Stimulated activated CD8-positive, alpha-beta memory T cell treated with anti-CD3 and anti-CD28 coated beads, Interleukin-4, amount 100 ng/mL, for 48 hours (primary cell): ENCODE data around the gene PRPF19.
A peak's percentile ranks its signal among the peaks of the same experiment; 100 is the strongest.

Experiments
- DNase-seq: peaks from one replicate; pipeline ENCODE4 v3.0.0-alpha.2; 2020

PRPF19 gene

DNA sequence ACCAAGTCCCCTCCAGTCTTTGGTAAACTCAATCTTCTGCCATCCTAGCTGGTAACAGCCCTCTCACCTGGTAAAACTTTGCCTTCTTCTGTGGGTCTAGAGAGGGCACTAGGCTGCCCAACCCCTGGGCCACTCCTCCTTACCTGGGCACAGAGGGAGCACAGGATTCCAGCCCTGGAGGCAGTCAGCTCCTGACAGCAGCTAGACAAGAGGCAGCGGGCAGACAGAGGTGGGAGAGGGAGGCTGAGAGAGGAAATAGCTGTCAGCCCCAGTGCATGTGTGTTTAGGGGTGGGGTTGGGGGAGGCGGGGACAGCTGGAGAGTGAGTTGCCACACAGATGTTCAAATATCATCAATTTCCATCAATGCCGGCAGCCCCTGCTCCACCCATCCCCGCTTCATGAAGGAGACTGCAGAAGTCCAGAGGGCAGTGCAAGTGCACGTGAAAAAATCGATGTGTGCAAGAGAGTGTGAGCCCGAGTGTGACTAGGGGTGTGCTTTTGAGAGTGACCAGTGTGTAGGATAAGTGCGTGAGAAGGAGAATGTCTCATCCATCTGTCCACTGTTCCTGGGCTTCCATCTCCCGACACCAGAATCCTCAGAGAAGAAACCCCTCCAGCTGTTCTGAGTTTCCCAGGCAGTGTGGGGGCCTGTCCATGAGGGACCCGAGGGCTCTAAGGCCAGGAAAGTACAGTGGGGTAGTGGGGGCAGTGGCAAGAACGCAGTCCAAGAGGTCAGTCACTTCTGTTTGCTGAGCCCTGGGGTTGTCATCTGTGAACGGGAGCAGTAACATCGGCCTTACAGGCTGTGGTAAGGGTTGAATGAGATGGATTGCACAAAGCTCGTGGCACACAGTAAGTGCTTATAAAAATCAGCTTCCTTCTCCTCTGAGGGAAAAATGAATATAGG is 50.4 kb downstream of the PRPF19 start, which contains the start of gene PTGDR2:
Gene PTGDR2 (minus strand): TSS at position 225 of the 908 bp plus-strand sequence. CDS start 2,228 bp downstream, outside the sequence.
- DNase-seq: no peak

DNA sequence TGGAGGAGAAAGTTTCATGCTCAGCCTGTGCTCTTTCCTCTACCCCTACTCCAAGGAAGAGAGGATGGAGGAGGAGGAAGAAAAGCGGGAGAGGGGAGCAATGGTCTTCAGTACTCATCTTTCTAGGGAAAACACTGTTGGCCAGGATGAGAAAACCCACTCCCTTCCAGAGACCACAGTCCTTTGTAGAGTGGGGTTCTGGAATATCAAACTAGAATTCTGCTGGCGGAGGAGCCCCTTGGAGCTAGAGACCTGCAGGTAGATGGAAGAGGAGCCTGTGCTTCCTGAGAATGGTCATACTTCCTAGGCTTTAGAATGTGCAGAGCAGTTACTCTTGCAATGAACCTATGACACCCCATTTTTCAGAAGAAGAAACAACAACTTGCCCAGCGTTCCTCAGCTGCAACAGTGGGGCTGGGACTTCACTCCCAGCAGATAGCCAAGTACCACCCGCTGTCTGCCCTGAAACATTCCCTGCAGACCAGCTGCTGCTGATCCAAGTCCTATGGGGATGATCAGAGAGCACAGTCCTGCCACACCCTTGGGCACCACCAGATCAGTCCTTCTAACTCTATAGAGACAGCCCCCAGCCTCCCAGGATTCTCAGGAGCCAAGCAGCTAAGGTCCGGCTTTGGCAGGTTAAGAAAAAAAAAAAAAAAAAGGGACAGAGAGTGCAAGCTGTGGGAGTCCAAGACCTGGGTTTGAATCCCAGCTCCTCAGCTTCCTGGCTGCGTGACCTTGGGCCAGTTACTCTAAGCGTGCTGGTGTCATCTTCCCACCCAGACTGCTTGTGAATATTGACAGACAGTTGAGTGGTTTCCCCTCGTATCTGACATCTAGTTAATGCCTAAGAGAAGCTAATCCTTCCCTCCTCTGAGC is 51.3 kb downstream of the PRPF19 start:
- no peak for DNase-seq

DNA sequence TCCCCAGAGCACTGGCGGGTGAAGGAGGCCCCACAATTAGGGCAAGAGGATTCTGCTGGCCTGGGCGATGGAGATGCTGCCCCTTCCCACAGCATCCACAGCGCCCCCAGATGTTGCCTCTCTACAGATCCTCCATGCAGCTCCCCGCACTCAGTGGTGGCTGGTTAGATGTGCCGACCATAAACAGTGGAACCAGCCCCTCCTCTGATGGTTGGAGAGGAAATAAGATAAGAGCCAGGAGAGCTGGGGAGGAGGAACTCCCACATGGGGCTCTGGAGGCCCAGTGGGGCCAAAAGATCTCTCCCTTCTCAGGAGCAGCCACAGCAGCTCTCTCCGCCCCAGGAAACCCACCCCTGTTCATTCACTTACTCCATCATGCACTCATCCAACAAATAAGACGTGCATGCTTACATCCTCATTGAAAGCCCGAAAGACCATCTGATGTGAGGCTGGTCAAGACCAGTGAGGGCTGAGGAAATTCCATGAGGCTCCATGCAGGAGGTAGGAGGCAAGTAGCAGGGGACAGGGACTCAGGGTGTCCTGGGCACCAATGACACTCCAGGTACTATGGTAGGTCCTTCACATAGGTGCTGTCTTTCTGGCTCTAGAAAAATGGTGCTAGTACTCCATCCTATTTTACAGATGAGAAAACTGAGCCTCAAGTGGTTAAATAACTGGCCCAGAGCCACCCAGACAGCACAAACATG is 52.1 kb downstream of the PRPF19 start:
- DNase-seq: no peak

DNA sequence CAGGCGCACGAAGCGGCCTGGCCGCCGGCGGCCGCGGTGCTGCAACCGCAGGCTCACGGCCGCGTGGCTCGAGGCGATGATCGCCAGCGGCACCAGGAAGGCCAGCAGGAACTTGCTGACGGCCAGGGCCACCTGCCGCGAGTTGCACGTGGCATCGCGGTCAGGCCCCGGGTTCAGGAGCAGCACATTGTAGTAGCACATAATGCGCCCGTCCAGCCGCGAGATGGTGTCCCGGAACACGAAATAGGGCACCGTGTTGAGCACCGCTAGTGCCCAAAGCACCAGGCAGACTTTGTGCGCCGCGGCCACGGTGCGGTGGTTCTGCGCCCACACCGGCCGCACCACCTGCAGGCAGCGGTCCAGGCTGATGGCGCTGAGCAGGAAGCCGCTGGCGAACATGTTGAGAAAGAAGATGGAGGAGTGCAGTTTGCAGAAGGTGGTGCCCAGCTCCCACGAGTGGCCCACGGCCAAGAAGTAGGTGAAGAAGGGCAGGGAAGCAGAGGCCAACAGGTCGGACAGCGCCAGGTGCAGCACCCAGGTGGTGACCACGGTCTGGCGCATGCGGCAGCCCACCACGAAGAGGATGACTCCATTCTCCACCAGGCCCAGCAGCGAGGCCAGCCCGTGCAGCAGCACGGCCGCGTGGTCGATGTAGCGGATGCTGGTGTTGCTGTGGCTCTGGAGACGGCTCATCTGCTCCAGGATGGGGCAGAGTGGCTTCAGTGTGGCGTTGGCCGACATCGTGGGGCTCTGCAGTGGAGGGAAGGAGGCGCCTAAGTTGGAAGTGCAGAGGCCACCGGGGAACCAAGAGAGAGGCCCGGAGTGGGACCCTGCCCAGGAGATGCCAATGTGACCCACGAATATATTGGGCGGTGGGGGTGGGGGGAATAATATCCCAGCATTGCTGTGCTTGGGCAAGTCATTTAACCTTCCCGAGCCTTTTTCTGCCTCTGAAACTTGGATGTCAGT is 53.1 kb downstream of the PRPF19 start:
- DNase-seq: no peak

DNA sequence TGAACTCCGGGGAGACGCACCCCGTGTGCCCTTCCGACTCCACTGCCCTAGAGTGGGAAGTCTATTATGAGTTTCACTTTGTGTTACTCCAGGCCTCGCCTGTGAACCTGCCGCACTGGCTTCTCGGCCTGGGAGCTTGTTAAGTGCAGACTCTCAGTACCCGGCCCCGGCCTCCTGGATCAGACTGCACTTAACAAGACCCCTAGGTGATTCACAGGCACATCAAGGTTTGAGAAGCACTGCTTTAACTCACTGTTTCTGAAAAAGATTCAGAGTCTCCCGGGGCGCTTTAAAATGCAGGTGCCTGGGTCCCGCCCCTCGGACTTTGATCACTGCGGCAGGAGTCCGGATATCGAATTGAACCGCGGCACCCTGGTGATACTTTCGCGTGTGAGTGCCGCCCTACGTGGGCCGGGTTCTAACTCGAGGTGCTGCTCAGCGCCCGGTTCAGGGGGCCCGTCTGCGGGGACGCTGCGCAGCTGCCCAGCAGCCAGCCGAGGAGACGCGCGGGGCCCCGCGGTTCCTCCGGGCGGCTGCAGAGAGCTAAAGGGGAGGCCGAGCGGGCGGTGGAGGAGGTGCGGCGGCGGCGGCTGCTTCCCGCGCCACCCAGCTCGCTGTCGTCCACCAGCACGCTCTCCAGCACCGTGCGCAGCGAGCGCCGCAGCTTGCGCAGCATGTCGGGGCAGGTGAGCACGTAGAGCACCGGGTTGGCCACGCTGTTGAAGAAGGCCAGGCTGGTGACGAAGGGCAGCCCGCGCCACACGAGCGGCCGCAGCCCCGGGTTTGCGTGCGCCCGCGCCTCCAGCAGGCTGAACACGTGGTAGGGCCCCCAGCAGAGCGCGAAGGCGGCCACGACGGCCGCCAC is 54.0 kb downstream of the PRPF19 start:
- DNase-seq: no peak

DNA sequence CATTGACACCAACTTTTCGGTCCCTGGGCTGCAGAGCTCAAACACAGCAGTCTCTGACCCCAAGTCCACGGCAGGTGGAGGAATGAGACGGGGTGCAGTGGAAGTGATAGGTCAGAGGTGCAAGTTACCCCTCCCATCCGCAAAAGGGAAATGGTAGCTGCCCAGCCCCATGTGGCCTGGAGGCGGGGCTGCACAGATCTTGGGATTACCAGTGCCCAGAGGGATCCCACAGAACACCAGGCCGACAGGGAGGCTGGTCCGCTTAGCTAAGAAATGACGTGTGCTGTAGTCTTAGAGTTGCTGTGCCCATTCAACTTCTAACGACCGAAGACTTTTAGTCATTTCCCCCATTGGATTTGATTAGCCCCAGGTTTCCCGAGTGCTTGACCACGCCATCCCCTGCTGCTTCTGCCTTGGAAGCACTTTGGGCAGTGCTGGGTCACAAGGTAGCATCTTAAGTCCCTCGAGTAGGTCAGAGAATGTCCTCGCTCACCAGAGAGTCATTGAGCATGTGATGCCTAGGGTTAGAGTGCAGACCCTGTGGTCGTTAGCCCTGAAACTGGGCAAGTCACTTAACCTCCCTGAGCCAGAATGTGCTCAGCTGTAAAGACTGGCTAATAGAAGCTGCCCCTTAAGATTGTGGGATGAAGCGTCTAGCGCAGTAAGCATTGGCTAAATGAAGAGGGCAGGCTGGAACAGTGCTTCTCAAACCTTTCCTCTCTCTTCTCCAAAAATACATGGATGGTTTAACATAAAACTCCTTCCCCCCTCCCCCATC is 54.9 kb downstream of the PRPF19 start:
- no peak for DNase-seq

DNA sequence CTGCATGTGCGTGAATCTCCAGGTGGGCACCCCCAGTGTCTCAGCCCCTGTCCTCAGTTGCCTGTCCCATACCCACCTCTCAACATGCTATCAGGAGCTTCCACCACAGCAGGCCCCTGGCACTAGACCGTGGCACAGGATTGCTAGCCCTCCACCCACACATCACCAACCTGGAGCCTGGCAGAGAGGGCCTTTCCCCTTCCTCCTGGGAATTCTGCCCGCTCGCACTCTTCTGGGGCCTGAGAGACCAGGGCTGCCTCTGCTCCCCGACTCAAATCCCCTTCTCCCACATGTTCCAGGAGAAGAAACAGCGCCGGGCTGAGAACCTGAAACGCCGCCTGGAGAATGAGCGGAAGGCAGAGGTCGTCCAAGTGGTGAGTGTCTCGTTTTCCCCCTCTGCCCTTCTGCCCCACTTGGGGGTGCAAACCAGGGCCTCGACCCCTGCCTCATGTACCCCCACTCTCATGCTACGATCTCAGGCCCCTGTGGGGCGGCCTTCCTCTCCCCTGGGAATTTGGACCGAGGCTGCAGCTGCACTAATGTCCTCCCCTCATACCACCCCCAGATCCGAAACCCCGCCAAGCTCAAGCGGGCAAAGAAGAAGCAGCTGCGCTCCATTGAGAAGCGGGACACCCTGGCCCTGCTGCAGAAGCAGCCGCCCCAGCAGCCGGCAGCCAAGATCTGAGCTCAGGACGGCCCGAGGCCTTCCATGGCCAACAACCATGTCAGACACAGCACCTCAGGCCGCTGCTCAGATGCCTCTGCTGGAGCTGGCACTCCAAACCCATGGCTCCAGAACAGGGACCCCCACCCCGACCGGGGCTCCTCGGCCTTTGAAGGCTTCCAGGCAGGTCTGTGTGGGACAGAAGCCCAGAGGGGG is 56.5 kb downstream of the PRPF19 start:
- DNase-seq: no peak

DNA sequence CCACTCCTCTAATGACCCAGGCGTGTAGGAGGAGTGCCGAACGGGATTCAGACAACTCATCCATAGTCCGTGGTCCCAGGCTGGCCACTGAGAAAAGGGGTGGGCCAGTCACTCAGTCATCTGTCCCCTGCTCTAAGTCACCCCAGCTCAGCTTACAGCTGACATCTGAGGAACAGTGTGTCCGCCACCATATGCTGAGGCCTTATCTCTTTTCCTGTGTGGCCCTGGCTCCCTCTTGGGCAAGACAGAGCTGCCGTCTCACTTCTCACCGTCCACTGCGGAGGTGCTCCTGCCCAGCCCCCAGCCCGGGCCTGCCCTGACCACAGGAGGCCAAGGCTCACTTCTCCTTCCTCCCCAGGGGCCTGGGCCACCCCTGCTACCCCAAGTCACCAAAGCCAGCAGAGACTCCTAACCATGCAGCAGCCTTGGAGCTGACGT is 57.7 kb downstream of the PRPF19 start:
- no peak for DNase-seq

DNA sequence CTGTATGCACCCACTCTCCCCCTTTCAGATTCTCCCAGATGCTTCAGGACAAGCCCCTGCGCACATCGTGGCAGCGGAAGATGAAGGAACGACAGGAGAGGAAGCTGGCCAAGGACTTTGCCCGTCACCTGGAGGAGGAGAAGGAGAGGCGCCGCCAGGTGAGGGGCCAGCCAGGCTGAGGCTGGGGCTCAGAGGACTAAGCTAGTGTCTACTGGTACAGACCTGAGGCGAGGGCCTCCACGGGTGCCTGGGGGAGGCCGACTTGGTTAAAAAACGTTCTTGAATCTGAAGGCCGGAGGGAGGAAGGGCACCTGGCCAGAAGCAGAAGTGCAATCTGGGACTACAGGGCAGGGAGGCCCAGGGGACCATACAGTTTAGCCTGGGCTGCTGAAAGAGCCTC is 58.5 kb downstream of the PRPF19 start:
- DNase-seq: no peak

DNA sequence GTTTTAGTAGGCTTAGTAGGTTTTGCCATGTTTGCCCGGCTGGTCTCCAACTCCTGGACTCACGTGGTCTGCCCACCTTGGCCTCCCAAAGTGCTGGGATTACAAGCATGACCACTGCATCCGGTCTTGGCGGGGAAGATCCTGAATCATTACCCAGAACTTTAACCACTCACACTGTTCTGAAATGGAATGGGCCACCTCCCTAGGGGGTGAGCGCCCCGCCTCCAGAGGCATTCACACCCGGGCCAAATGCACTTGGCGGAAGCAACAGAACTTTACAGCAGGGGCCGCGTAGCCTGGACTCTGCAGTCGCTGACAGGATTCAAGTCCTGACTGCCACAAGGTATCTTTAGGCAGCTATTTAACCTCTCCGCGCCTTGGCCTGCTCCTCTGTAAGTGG is 59.1 kb downstream of the PRPF19 start:
- no peak for DNase-seq

DNA sequence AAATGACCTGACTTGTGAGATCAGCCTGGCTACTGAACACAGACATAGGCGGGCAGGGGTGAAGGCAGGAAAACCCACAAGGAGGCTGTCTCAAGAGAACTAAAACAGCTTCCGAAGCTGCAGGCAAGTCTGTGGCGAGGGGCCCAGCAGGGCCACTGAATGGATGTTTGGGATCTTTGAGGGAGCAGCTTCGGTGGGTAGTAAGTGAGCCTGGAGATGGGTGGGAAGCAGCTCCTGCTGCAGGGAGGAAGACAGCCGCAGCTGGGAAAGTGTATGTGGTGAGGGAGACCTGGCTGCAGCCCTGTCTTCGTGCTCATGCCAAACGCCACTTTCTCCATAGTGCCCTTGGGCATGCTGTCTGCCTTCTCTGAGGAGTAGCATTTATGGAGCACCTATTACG is 61.0 kb downstream of the PRPF19 start:
- DNase-seq: no peak

DNA sequence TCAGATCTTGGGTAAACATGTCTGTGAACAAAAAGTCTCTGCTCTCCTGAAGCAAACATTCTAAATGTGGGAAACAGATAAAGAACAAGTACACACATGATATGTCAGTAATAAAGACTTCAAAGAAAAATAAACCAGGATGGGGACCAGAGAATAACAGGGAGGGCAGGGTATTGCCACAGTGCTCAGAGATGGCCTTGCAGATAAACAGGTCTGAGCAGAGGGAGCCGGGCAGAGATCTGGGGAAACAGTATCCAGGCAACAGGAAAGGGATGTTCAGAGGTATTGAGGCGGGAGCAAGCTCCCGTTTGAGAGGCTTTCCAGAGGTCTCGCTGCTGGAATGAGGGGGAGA is 61.5 kb downstream of the PRPF19 start:
- no peak for DNase-seq

DNA sequence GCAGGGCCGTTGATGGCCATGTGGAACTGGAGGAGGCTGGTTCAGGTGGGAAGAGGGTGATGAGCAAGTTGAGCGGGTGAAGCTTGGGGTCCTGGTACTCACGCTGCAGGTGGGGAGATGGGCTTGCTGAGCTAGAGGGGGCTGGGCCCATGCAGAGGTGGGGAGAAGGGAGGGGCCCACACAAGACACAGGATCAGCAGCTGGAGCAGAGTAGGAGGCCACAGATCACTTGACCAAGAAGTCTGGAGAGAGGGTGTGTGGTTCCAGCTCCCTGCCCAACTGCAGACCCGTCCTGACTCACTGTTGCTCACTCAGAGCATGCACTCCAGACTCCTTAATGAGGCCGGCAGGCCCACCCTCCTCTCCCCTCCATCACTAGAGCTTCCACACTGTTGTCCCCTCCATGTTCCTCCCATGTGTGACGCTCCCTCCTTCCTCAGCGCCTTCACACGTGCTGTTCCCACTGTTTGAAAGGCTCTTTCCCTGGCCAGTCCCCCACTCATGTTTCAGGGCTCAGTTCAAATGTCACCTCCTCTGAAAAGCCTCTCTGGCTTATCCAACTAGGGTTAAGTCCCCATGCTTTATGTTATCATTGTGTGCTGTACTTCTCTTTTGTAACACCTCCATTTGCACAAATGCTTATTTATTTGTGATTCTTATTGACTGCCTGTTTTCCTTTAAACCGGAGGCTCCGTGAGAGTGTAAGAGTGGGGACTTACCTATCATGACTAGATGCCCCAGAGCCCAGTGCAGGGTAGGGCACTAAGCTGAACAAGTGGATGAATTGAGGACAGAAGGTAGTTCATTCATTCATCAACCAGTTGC is 62.1 kb downstream of the PRPF19 start:
- DNase-seq: no peak

DNA sequence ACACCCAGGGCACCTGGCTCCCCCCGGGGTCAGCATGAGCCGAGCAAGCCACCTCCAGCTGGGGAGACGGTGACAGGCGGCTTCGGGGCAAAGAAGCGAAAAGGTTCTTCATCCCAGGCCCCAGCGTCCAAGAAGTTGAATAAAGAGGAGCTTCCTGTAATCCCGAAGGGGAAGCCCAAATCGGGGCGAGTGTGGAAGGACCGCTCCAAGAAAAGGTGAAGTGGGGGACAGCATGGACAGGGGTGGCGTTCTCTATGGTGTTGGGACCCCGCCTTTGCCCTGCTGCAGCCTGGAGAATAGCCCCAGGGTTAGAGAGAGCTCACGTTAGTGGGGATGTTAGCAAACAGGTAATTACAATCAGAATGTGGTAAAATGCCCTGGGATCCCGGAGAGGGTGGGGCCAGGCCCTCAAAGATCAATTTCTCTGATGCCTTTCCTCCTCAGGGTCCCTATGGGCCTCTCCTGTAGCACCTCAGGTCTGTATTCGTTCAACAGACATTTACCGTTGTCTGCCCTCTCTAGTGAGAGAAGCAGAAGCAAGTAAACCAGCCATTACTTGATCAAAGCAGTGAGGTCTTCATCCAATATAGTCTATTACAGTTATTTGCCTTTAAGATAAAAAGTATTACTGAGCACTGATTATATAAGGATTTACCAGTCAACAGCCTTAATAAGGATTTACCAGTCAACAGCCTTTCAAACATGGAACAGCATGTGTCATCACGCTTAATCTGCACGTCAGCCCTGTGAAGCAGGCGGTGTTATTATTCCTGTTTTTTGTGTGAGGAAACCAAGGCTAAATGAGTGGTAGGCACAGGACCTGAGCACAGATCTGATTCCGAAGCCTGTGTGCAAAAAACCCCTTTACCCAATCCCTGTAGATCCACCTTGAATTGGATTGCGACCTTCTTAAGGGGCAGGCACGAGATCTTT is 63.5 kb downstream of the PRPF19 start:
- no peak for DNase-seq

DNA sequence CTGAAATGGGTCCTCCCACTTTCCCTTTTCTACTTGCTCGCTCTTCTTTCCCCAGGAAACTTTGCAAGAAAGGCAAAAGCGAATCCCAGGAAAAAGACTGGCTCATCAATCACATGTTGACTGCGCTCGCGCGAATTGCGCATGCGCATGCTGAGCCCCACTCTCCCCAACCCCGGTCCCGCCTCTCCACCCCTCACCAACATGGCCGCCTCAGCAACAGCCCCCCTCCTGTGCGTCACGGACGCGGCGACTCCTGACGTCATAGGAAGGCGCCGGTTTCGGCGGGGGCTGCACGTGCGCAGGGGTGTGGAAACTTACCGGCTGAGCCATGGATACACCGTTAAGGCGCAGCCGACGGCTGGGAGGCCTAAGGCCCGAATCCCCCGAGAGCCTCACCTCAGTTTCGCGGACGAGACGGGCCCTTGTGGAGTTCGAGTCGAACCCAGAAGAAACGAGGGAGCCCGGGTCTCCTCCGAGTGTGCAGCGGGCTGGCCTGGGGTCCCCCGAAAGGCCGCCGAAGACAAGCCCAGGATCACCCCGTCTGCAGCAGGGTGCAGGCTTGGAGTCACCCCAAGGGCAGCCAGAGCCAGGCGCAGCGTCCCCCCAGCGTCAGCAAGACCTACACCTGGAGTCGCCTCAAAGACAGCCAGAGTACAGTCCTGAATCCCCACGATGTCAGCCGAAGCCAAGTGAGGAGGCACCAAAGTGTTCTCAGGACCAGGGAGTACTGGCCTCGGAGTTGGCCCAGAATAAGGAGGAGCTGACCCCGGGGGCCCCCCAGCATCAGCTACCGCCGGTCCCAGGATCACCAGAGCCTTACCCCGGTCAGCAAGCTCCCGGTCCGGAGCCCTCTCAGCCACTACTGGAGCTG is 64.4 kb downstream of the PRPF19 start, which contains the start of gene CCDC86:
Gene CCDC86 (plus strand): TSS at position 317 of the 871 bp plus-strand sequence. CDS start 12 bp downstream, at position 329.
- DNase-seq: peak; percentile 100
